Suprapubic skin (tissue), 4 donors: Measurements from ENCODE around the gene EBLN2. TPM values are rescaled to one million over a fixed set of nuclear protein-coding genes. Genes with fewer than 3 reads are reported as not detected.

Source experiments
- DNase-seq, 2 donors: peaks; one replicate each; pipeline ENCODE4 v3.0.0-alpha.2; 2019; ENCODE audit warnings: low spot score in 2 of 2
- H3K27ac ChIP-seq: fragments of 200-600 bp; sonication (generic); one replicate; pipeline ENCODE4 v1.5.1; 2019
- H3K27me3 ChIP-seq: fragments of 200-600 bp; sonication (generic); one replicate; pipeline ENCODE4 v1.5.1; 2019
- H3K36me3 ChIP-seq: fragments of 200-600 bp; sonication (generic); one replicate; pipeline ENCODE4 v1.5.1; 2019
- H3K4me1 ChIP-seq: fragments of 200-600 bp; sonication (generic); one replicate; pipeline ENCODE4 v1.5.1; 2019
- H3K4me3 ChIP-seq: fragments of 200-600 bp; sonication (generic); one replicate; pipeline ENCODE4 v1.5.1; 2019; ENCODE audit warnings: mild to moderate bottlenecking
- H3K9me3 ChIP-seq: fragments of 200-600 bp; sonication (generic); one replicate; pipeline ENCODE4 v1.5.1; 2019
- EP300 ChIP-seq: sonication (generic); formaldehyde crosslinking; IDR thresholded peaks from one replicate; pipeline ENCODE4 v1.6.1; 2017; ENCODE audit warnings: antibody characterized with exemption
- POLR2A ChIP-seq, 2 donors: fragments of 450-650 bp; IDR thresholded peaks; one replicate each; pipeline ENCODE4 v1.6.1; 2017; ENCODE audit warnings: antibody characterized with exemption in 2 of 2, mild to moderate bottlenecking in 2 of 2, moderate library complexity in 2 of 2
- POLR2AphosphoS5 ChIP-seq, 3 donors: sonication (generic); formaldehyde crosslinking; IDR thresholded peaks; one replicate each; pipeline ENCODE4 v1.6.1; 2017; ENCODE audit warnings: antibody characterized with exemption in 3 of 3
- WGBS: methylation state at CpG from one replicate; pipeline ENCODE4 v1.1.5; 2018; 5-methylcytosine and 5-hydroxymethylcytosine counted together
- total RNA-seq, 4 donors: library from RNA; depleted of rRNA; stranded (reverse); fragments of >200 nt; gene quantifications; one replicate each; pipeline ENCODE4 v1.1.0, GENCODE V29; 2016
- TF ChIP-seq, protein P1 (sequence below), 2 donors: fragments of 200-600 bp in 1 of 2; fragments of 450-650 bp in 1 of 2; sonication (generic) in 1 of 2; IDR thresholded peaks; one replicate each; pipeline ENCODE4 v1.5.1; 2016 to 2019; ENCODE audit warnings: antibody characterized with exemption in 2 of 2, mild to moderate bottlenecking in 1 of 2, moderate library complexity in 1 of 2

Gene EBLN2
- total RNA-seq, 4 donors from 2014 or later, result 2.3 to 16.8 (median 4.7) TPM

DNA sequence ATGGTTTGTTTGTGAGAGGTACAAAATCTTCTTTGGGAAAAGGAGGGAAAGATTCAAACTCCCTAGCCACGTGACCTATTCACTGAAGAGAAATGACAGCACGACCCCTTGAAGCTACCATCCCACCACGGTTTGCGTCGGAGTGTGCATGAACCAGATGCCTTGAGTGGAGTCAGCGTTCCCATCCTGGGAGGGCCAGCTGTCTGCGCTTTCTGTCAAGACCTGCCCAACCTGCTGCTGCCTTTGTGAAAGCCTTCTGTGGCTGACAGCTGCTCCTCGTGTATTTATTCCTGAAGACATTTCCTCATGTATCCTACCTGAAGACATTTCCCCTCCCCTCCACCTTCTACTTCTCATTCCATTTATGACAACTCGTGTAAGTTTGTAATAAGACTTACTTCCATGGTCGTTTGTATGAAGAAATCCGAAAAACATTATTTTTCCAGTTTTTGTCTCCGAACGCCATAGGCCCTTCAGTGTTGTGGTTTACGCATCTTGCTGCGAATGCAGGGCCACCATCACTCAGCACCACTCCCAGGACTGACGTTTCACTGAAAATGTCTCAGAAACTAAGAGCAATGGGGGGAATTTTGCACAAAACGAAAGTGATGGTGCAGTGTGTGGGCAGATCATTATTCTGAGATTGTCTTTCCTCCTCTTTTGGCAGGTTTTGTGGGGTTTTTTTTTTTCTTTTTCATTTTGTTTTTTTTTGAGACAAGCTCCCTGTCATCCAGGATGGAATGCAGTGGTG lies 18.9 kb downstream of the EBLN2 start:
- Histone ChIP-seq H3K36me3 (no peaks in the 10 kb centered on the region), H3K9me3 (no peaks in the 10 kb centered on the region), H3K27me3 (no peaks in the 10 kb centered on the region), H3K4me1 (no peaks in the 10 kb centered on the region), H3K27ac (no peak overlapping the region), H3K4me3 (no peak overlapping the region)
- TF ChIP-seq POLR2AphosphoS5 (IDR thresholded peaks at IDR 0.05), result no peak
- TF ChIP-seq, protein P1, sequence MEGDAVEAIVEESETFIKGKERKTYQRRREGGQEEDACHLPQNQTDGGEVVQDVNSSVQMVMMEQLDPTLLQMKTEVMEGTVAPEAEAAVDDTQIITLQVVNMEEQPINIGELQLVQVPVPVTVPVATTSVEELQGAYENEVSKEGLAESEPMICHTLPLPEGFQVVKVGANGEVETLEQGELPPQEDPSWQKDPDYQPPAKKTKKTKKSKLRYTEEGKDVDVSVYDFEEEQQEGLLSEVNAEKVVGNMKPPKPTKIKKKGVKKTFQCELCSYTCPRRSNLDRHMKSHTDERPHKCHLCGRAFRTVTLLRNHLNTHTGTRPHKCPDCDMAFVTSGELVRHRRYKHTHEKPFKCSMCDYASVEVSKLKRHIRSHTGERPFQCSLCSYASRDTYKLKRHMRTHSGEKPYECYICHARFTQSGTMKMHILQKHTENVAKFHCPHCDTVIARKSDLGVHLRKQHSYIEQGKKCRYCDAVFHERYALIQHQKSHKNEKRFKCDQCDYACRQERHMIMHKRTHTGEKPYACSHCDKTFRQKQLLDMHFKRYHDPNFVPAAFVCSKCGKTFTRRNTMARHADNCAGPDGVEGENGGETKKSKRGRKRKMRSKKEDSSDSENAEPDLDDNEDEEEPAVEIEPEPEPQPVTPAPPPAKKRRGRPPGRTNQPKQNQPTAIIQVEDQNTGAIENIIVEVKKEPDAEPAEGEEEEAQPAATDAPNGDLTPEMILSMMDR (IDR thresholded peaks at IDR 0.05), result no peak
- no peak for TF ChIP-seq EP300
- WGBS, result 69% methylated on average over 17 of the region's 17 CpGs
- no peak for DNase-seq

DNA sequence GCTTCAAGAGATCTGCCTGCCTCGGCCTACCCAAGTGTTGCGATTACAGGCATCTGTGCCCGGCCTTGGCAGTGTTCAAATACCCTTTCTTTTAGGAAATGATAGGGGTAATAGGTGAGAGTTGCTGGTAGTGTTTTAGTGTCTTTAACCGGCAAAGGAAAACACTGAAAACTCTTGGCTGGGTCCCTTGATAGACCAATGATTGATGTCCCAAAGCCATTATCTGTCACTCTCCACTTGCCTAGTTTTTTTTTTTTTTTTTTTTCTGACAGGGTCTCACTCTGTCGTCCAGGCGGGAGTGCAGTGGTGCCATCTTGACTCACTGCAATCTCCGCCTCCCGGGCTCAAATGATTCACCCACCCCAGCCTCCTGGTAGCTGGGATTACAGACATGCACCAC lies 19.7 kb downstream of the EBLN2 start:
- no peak for DNase-seq
- WGBS, result 95% methylated on average over 8 of the region's 8 CpGs
- Histone ChIP-seq H3K27ac (no peak overlapping the region), H3K36me3 (no peaks in the 10 kb centered on the region), H3K4me1 (no peaks in the 10 kb centered on the region), H3K27me3 (no peaks in the 10 kb centered on the region), H3K9me3 (no peaks in the 10 kb centered on the region), H3K4me3 (no peak overlapping the region)
- no peak for TF ChIP-seq POLR2AphosphoS5 (IDR thresholded peaks at IDR 0.05)

DNA sequence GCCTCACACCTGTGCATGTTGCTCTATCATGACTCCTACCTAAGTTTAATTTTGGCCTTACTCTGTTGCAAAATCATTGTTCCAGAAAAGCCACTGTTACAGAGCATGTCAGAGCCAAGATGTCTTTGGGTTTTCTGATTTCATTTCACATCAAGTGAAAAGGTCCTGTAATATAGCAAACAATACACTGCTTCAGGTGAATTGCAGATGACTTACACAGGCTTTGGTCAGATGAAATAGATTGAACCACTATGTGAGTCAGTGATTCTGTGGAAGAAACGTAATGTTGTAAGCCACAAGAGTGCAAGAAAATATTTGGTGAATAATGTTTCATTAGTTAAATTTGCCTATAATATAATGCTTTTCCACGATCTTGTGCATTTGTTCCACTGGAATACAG lies 22.7 kb downstream of the EBLN2 start:
- H3K4me3 ChIP-seq, result no peak overlapping the region
- H3K27ac ChIP-seq, result no peak overlapping the region
- TF ChIP-seq, protein P1 (IDR thresholded peaks at IDR 0.05), result no peak
- TF ChIP-seq POLR2AphosphoS5 (IDR thresholded peaks at IDR 0.05), result no peak
- TF ChIP-seq EP300, result no peak
- no peak for TF ChIP-seq POLR2A (IDR thresholded peaks at IDR 0.05)
- H3K36me3 ChIP-seq, result no peaks in the 10 kb centered on the region
- no peaks in the 10 kb centered on the region for H3K4me1 ChIP-seq
- DNase-seq, result no peak
- no peaks in the 10 kb centered on the region for H3K9me3 ChIP-seq
- WGBS, result 88% methylated on average over 2 of the region's 2 CpGs
- H3K27me3 ChIP-seq, result no peaks in the 10 kb centered on the region

DNA sequence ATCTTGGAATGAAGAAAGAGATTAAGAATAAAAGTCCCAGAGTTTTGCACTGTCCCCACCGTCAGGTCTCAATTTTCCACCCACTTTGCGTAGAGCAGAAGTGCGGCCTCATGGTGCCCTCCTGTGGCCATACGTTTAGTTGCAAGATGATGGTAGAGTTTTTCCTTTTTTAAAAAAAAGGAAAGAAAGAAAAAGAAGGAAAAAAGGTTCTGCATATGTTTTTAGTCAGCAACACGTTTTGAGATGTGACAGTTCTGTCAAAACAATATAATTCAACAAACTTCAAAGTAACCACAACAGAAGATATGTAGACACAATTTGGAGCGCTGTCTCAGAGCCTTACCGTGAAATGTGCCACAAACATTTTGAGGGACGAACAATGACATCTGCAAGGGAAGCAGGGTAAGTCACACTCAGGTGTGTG lies 24.6 kb downstream of the EBLN2 start:
- Histone ChIP-seq H3K36me3 (no peaks in the 10 kb centered on the region), H3K9me3 (no peaks in the 10 kb centered on the region), H3K4me3 (no peak overlapping the region), H3K4me1 (no peaks in the 10 kb centered on the region), H3K27ac (no peak overlapping the region), H3K27me3 (no peaks in the 10 kb centered on the region)
- DNase-seq, result no peak
- TF ChIP-seq, protein P1 (IDR thresholded peaks at IDR 0.05), result peak; percentile 65
- TF ChIP-seq EP300, result no peak
- no peak for TF ChIP-seq POLR2AphosphoS5 (IDR thresholded peaks at IDR 0.05)
- TF ChIP-seq POLR2A (IDR thresholded peaks at IDR 0.05), result no peak
- 24% methylated on average over 8 of the region's 8 CpGs for WGBS

DNA sequence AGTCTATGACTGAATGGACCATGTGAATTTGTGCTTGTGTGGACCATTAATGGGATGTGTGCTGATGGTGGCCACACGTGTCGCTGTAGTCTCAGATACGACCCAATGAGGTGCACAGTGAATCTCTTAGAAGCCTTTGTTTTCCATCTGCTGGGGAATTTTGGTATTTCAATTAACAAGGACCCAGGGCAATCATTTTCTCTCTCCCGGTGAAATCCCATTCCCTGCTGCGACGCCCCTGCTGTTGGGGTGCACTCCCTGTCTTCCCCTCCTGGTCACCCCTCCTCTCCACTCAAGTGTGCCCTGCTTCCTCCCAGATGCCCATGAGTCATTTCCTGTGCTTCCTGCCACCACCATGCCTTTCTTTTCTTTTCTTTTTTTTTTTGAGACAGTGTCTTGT lies 32.7 kb downstream of the EBLN2 start:
- Histone ChIP-seq H3K4me3 (no peak overlapping the region), H3K36me3 (no peaks in the 10 kb centered on the region), H3K9me3 (no peaks in the 10 kb centered on the region), H3K27me3 (no peaks in the 10 kb centered on the region), H3K4me1 (no peaks in the 10 kb centered on the region), H3K27ac (no peak overlapping the region)
- WGBS, result 62% methylated on average over 6 of the region's 6 CpGs
- no peak for DNase-seq
- TF ChIP-seq EP300, result no peak
- TF ChIP-seq, protein P1 (IDR thresholded peaks at IDR 0.05), result peak in 1 of 2 donors; percentile 7

DNA sequence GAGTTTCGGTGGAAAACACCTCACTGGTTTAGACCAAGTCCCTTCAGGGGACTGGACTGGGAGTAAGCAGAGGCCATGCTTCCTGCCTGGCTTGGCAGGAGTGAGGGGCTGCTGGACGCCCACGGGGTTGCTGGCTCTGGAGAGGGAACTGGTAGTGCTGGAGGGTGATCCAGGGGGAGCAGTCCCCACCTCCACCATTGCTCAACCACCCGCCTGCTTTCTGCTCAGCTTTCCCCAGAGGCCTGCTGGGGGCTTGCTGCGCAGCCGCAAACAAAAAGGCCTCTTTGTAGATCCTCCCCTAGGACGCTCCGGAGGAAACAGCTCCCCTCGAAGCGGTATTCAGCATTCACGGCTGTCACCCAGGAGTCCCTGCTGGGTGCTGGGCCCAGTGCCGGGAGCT lies 33.5 kb downstream of the EBLN2 start:
- Histone ChIP-seq H3K27ac (no peak overlapping the region), H3K4me3 (no peak overlapping the region), H3K36me3 (no peaks in the 10 kb centered on the region), H3K27me3 (no peaks in the 10 kb centered on the region), H3K4me1 (no peaks in the 10 kb centered on the region), H3K9me3 (no peaks in the 10 kb centered on the region)
- 90% methylated on average over 3 of the region's 12 CpGs for WGBS
- TF ChIP-seq EP300 (no peak), POLR2A (IDR thresholded peaks at IDR 0.05) (no peak), POLR2AphosphoS5 (IDR thresholded peaks at IDR 0.05) (no peak)
- TF ChIP-seq, protein P1 (IDR thresholded peaks at IDR 0.05), result no peak
- no peak for DNase-seq
